Measurements from ENCODE around the gene TROAP.
A peak's percentile ranks its signal among the peaks of the same experiment; 100 is the strongest.
"Not testable (repeated sequence)": the region's sequence is repeated elsewhere in the genome, so short reads cannot be mapped to it uniquely, and the experiment has no call there.

TROAP gene

GRCh38 chr12:49294086-49294803 is 28.8 kb upstream of the TROAP start:
- DNase-seq: no peak
- no peak for ATAC-seq

- DNase-seq (no peak), ATAC-seq (no peak)
These were observed 28.3 kb upstream of the TROAP start for GRCh38 chr12:49294804-49295081.

- DNase-seq (no peak), ATAC-seq (no peak)
These were observed 27.7 kb upstream of the TROAP start, which contains the start of gene PRPH for GRCh38 chr12:49295082-49295936. PRPH (plus strand) TSS chr12:49295147; CDS start chr12:49295201, 54 bp downstream.

GRCh38 chr12:49296034-49296835 is 26.8 kb upstream of the TROAP start:
- DNase-seq (peak; percentile 81), ATAC-seq (peak; percentile 64)

GRCh38 chr12:49296836-49297694 is 26.0 kb upstream of the TROAP start:
- ATAC-seq: peak; percentile 64
- peak; percentile 50 for DNase-seq

- DNase-seq (no peak), ATAC-seq (no peak)
These were observed 25.4 kb upstream of the TROAP start for GRCh38 chr12:49297695-49298060.

GRCh38 chr12:49298160-49298559 is 24.9 kb upstream of the TROAP start:
- DNase-seq: no peak
- ATAC-seq: no peak

GRCh38 chr12:49301760-49302159 is 21.3 kb upstream of the TROAP start:
- ATAC-seq: no peak
- DNase-seq: peak; percentile 28

GRCh38 chr12:49304161-49304560 is 18.9 kb upstream of the TROAP start:
- no peak for DNase-seq

GRCh38 chr12:49305762-49306510 is 17.1 kb upstream of the TROAP start:
- DNase-seq: no peak
- no peak for ATAC-seq

More at GRCh38 chr12:49304161-49304560, 18.9 kb upstream of the TROAP start:
- ATAC-seq: no peak

GRCh38 chr12:49309386-49309785 is 13.7 kb upstream of the TROAP start:
- no peak for ATAC-seq

GRCh38 chr12:49310451-49311000 is 12.5 kb upstream of the TROAP start:
- not testable (repeated sequence) for DNase-seq, ATAC-seq

More at GRCh38 chr12:49309386-49309785, 13.7 kb upstream of the TROAP start:
- no peak for DNase-seq

- no peak for ATAC-seq
- no peak for DNase-seq
These were observed 8.2 kb upstream of the TROAP start for GRCh38 chr12:49314811-49315210.

- not testable (repeated sequence) for DNase-seq, ATAC-seq
These were observed 5.9 kb upstream of the TROAP start for GRCh38 chr12:49317118-49317517.

- ATAC-seq, DNase-seq: not testable (repeated sequence)
These were observed 2.5 kb upstream of the TROAP start for GRCh38 chr12:49320411-49321103.

GRCh38 chr12:49322367-49322707 is 718 bp upstream of the TROAP start:
- ATAC-seq: no peak
- no peak for DNase-seq

GRCh38 chr12:49323524-49324097 is 556 bp downstream of the TROAP start:
- ATAC-seq (no peak), DNase-seq (no peak)

GRCh38 chr12:49325606-49326005 is 2.6 kb downstream of the TROAP start:
- DNase-seq (no peak), ATAC-seq (no peak)

- DNase-seq: no peak
- no peak for ATAC-seq
These were observed 4.3 kb downstream of the TROAP start for GRCh38 chr12:49327368-49327767.

- no peak for ATAC-seq
- no peak for DNase-seq
These were observed 4.8 kb downstream of the TROAP start for GRCh38 chr12:49327887-49328286.
